Trophoblast cell (in vitro differentiated cells and primary cell): Measurements from ENCODE around the gene RNF44.

Experiments used
- DNase-seq, 2 donors: peaks; one replicate each; pipeline ENCODE4 v3.0.0-alpha.2; 2016
- H2AFZ ChIP-seq: 2 replicates; pipeline ENCODE4 v1.6.1; 2013; ENCODE audit warnings: low read length, moderate library complexity, mild to moderate bottlenecking; ENCODE audit not compliant: insufficient read depth, poor library complexity
- H2AK5ac ChIP-seq: 2 replicates; pipeline ENCODE4 v1.6.1; 2013; ENCODE audit warnings: mild to moderate bottlenecking, low read length
- H2BK120ac ChIP-seq: 2 replicates; pipeline ENCODE4 v1.6.1; 2013; ENCODE audit warnings: low read length, mild to moderate bottlenecking, moderate library complexity; ENCODE audit not compliant: insufficient read depth, poor library complexity
- H2BK12ac ChIP-seq: 2 replicates; pipeline ENCODE4 v1.6.1; 2013; ENCODE audit warnings: mild to moderate bottlenecking, low read length, moderate library complexity
- H2BK5ac ChIP-seq: 2 replicates; pipeline ENCODE4 v1.6.1; 2013; ENCODE audit warnings: low read length, low read depth, moderate library complexity, mild to moderate bottlenecking; ENCODE audit not compliant: poor library complexity
- H3K14ac ChIP-seq: 2 replicates; pipeline ENCODE4 v1.6.1; 2013; ENCODE audit warnings: mild to moderate bottlenecking, low read length
- H3K18ac ChIP-seq: 2 replicates; pipeline ENCODE4 v1.6.1; 2013; ENCODE audit warnings: mild to moderate bottlenecking, low read length
- H3K23ac ChIP-seq: 2 replicates; pipeline ENCODE4 v1.6.1; 2013; ENCODE audit warnings: low read length
- H3K27ac ChIP-seq: 2 replicates; pipeline ENCODE4 v1.5.1; 2013; ENCODE audit warnings: low read depth, mild to moderate bottlenecking, inconsistent platforms, low read length, moderate library complexity
- H3K27me3 ChIP-seq: 2 replicates; pipeline ENCODE4 v1.6.1; 2013; ENCODE audit warnings: inconsistent platforms, mild to moderate bottlenecking, low read length, moderate library complexity; ENCODE audit not compliant: insufficient read depth
- H3K36me3 ChIP-seq, 2 experiments: 1 replicate in 1 of 2; 2 replicates in 1 of 2; pipeline ENCODE4 v1.6.1; 2013; ENCODE audit warnings: low read length in 2 of 2, mild to moderate bottlenecking in 2 of 2, moderate library complexity in 1 of 2; ENCODE audit not compliant: insufficient read depth in 2 of 2, control insufficient read depth in 1 of 2
- H3K4ac ChIP-seq: 2 replicates; pipeline ENCODE4 v1.6.1; 2013; ENCODE audit warnings: low read depth, mild to moderate bottlenecking, low read length, moderate library complexity
- H3K4me1 ChIP-seq, 2 experiments: 1 replicate in 1 of 2; 2 replicates in 1 of 2; pipeline ENCODE4 v1.6.1; 2013; ENCODE audit warnings: low read length in 2 of 2, mild to moderate bottlenecking in 2 of 2, moderate library complexity in 1 of 2; ENCODE audit not compliant: insufficient read depth in 2 of 2, control insufficient read depth in 1 of 2
- H3K4me2 ChIP-seq: 2 replicates; pipeline ENCODE4 v1.6.1; 2013; ENCODE audit warnings: inconsistent platforms, mild to moderate bottlenecking, low read length, moderate library complexity
- H3K4me3 ChIP-seq: 2 replicates; pipeline ENCODE4 v1.5.1; 2013; ENCODE audit warnings: mild to moderate bottlenecking, low read depth, low read length, inconsistent platforms
- H3K79me1 ChIP-seq: one replicate; pipeline ENCODE4 v1.6.1; 2013; ENCODE audit warnings: low read length
- H3K79me2 ChIP-seq: 2 replicates; pipeline ENCODE4 v1.6.1; 2013; ENCODE audit warnings: low read length, mild to moderate bottlenecking; ENCODE audit not compliant: control insufficient read depth, insufficient read depth, poor library complexity
- H3K9ac ChIP-seq: 2 replicates; pipeline ENCODE4 v1.6.1; 2013; ENCODE audit warnings: mild to moderate bottlenecking, low read length
- H3K9me3 ChIP-seq: 2 replicates; pipeline ENCODE4 v1.6.1; 2013; ENCODE audit warnings: low read depth, mild to moderate bottlenecking, control low read depth, inconsistent platforms, low read length; ENCODE audit not compliant: insufficient read depth
- H4K12ac ChIP-seq: 2 replicates; pipeline ENCODE4 v1.6.1; 2013; ENCODE audit warnings: low read depth, mild to moderate bottlenecking, low read length, moderate library complexity
- H4K8ac ChIP-seq: 2 replicates; pipeline ENCODE4 v1.6.1; 2013; ENCODE audit warnings: low read depth, mild to moderate bottlenecking, low read length, moderate library complexity
- H4K91ac ChIP-seq: one replicate; pipeline ENCODE4 v1.6.1; 2013; ENCODE audit warnings: low read depth, mild to moderate bottlenecking, low read length, moderate library complexity
- WGBS: extraction: QIAGEN DNeasy Blood & Tissue Kit; methylation state at CpG from one replicate; pipeline ENCODE4 v1.1.7; 2013; ENCODE audit warnings: missing lambda C conversion rate; ENCODE audit not compliant: insufficient read length, insufficient coverage; ENCODE audit errors: extremely low coverage; 5-methylcytosine and 5-hydroxymethylcytosine counted together

Gene RNF44

GRCh38 chr5:176499273-176499672 lies 37.9 kb downstream of the RNF44 start:
- no peak for DNase-seq
- no peak overlapping the region for H2BK12ac ChIP-seq
- H3K79me1 ChIP-seq = no peaks in the 10 kb centered on the region
- WGBS = no CpG with 5 or more reads among the region's 5 CpGs
- no peak overlapping the region for H3K14ac ChIP-seq
- H3K4me2 ChIP-seq = no peak overlapping the region
- no peaks in the 10 kb centered on the region for H3K79me2 ChIP-seq
- H2AK5ac ChIP-seq = no peak overlapping the region
- no peak overlapping the region for H3K4me3 ChIP-seq
- no peaks in the 10 kb centered on the region for H3K9me3 ChIP-seq
- H4K8ac ChIP-seq = no peak overlapping the region
- no peak overlapping the region for H3K9ac ChIP-seq
- H3K18ac ChIP-seq = no peak overlapping the region
- no peak overlapping the region for H4K12ac ChIP-seq
- no peak overlapping the region for H4K91ac ChIP-seq
- no peak overlapping the region for H3K23ac ChIP-seq
- no peak overlapping the region for H3K27ac ChIP-seq
- no peak overlapping the region for H2BK120ac ChIP-seq
- no peaks in the 10 kb centered on the region for H3K27me3 ChIP-seq
- no peak overlapping the region for H3K4ac ChIP-seq
- H2AFZ ChIP-seq = no peak overlapping the region
- no peaks in the 10 kb centered on the region for H3K4me1 ChIP-seq
- H2BK5ac ChIP-seq = no peak overlapping the region
- H3K36me3 ChIP-seq = peaks cover 33 to 59% of the 10 kb centered on the region in 2 experiments

- Histone ChIP-seq H3K14ac (no peak overlapping the region), H3K9me3 (no peaks in the 10 kb centered on the region)
- DNase-seq = peak; percentile 9 to 16
Measured at GRCh38 chr5:176497852-176498251, 39.4 kb downstream of the RNF44 start.

DNA sequence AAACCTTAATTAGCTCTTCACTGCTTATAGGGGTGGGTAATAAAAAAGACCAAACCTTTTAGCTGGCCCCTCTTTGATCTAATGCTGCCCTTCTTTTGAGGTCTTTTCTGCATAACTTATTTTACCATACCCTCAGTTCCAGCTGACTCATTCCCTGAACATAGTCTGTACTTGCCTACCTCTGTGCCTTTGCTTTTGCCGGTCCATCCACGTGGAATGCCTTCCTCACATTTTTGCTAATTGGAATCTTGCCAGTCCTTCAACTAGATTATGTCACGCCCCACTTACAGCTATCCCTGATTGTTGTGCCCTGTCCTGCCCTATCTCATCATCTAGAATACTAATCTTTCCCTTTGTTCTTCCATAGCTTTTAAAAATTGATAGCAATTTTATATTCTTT lies 44.8 kb downstream of the RNF44 start:
- Histone ChIP-seq H4K91ac (no peak overlapping the region), H3K79me2 (no peaks in the 10 kb centered on the region), H2BK12ac (no peak overlapping the region), H3K4me2 (no peak overlapping the region), H3K4ac (no peak overlapping the region), H3K18ac (no peak overlapping the region), H4K8ac (no peak overlapping the region), H3K4me1 (no peaks in the 10 kb centered on the region), H2BK5ac (no peak overlapping the region), H2BK120ac (no peak overlapping the region), H2AK5ac (no peak overlapping the region), H3K4me3 (no peak overlapping the region), H3K14ac (no peak overlapping the region), H3K23ac (no peak overlapping the region), H2AFZ (no peak overlapping the region), H3K9me3 (no peaks in the 10 kb centered on the region), H4K12ac (no peak overlapping the region), H3K9ac (no peak overlapping the region), H3K27me3 (no peaks in the 10 kb centered on the region), H3K27ac (no peak overlapping the region), H3K36me3 (peaks cover 22 to 55% of the 10 kb centered on the region in 2 experiments), H3K79me1 (no peaks in the 10 kb centered on the region)
- peak; percentile 42 to 76 for DNase-seq
- WGBS = no CpG with 5 or more reads among the region's 3 CpGs

More at GRCh38 chr5:176497852-176498251, 39.4 kb downstream of the RNF44 start:
- no peak overlapping the region for H3K4me2 ChIP-seq
- H2BK12ac ChIP-seq = no peak overlapping the region
- H3K79me2 ChIP-seq = no peaks in the 10 kb centered on the region
- H3K36me3 ChIP-seq = peaks cover 29 to 63% of the 10 kb centered on the region in 2 experiments
- H3K18ac ChIP-seq = no peak overlapping the region
- no peaks in the 10 kb centered on the region for H3K4me1 ChIP-seq
- H3K27ac ChIP-seq = no peak overlapping the region
- no peak overlapping the region for H3K4ac ChIP-seq
- no peak overlapping the region for H3K9ac ChIP-seq
- no peak overlapping the region for H2BK5ac ChIP-seq
- H3K4me3 ChIP-seq = no peak overlapping the region
- H2AFZ ChIP-seq = no peak overlapping the region
- H2BK120ac ChIP-seq = no peak overlapping the region
- H4K12ac ChIP-seq = no peak overlapping the region
- WGBS = no CpG with 5 or more reads among the region's 9 CpGs
- no peaks in the 10 kb centered on the region for H3K79me1 ChIP-seq
- H3K23ac ChIP-seq = no peak overlapping the region
- H4K8ac ChIP-seq = no peak overlapping the region
- H3K27me3 ChIP-seq = no peaks in the 10 kb centered on the region
- H4K91ac ChIP-seq = no peak overlapping the region
- no peak overlapping the region for H2AK5ac ChIP-seq

- no peak overlapping the region for H2BK12ac ChIP-seq
- no peak overlapping the region for H3K4ac ChIP-seq
- no peak overlapping the region for H3K23ac ChIP-seq
- no peak overlapping the region for H3K4me3 ChIP-seq
- no peak overlapping the region for H3K27ac ChIP-seq
- H4K12ac ChIP-seq = no peak overlapping the region
- no peak overlapping the region for H4K91ac ChIP-seq
- no peak overlapping the region for H4K8ac ChIP-seq
- H3K79me1 ChIP-seq = no peaks in the 10 kb centered on the region
- H3K4me1 ChIP-seq = no peaks in the 10 kb centered on the region
- H2AFZ ChIP-seq = no peak overlapping the region
- DNase-seq = no peak
- H2BK120ac ChIP-seq = no peak overlapping the region
- no CpG with 5 or more reads among the region's 8 CpGs for WGBS
- no peaks in the 10 kb centered on the region for H3K79me2 ChIP-seq
- no peaks in the 10 kb centered on the region for H3K27me3 ChIP-seq
- H3K9ac ChIP-seq = no peak overlapping the region
- H3K9me3 ChIP-seq = no peaks in the 10 kb centered on the region
- no peak overlapping the region for H3K4me2 ChIP-seq
- no peak overlapping the region for H2AK5ac ChIP-seq
- H3K36me3 ChIP-seq = peaks cover 21 to 56% of the 10 kb centered on the region in 2 experiments
- no peak overlapping the region for H3K18ac ChIP-seq
- H2BK5ac ChIP-seq = no peak overlapping the region
- H3K14ac ChIP-seq = no peak overlapping the region
Measured at GRCh38 chr5:176491901-176492300, 45.3 kb downstream of the RNF44 start.
